GM12878 (cell line): ENCODE measurements around the gene SLC24A3. TPM values are rescaled to one million over a fixed set of nuclear protein-coding genes. Genes with fewer than 3 reads are reported as not detected.

ENCODE experiments used
- ATAC-seq: fragments of 200-7000 bp; cut with Tn5 transposase; 3 replicates; pipeline ENCODE4 v1.9.1; 2020; ENCODE audit warnings: mild to moderate bottlenecking, moderate library complexity
- BruUV-seq: library from RNA; stranded (reverse); fragments of 400-500 nt; replicated peaks from 2 replicates; lab custom pipeline; 2021; lab: Mats Ljungman, UMichigan
- CTCF ChIA-PET: fragments of 300-600 bp; sonication (Branson Sonifier 250); formaldehyde crosslinking; extraction: SDS; loops from one replicate; lab custom pipeline; 2021; ENCODE audit warnings: inconsistent platforms; lab: Yijun Ruan, JAX
- POLR2A ChIA-PET: fragments of 350-600 bp; formaldehyde crosslinking; extraction: SDS; loops from one replicate; lab custom pipeline; 2021; ENCODE audit warnings: inconsistent platforms; lab: Charles Lee
- RAD21 ChIA-PET: fragments of 300-600 bp; sonication (Branson Sonifier 250); formaldehyde crosslinking; loops from one replicate; lab custom pipeline; 2023; ENCODE audit warnings: antibody characterized with exemption; ENCODE audit not compliant: unreplicated experiment; lab: Charles Lee
- SMC1A ChIA-PET: fragments of 300-600 bp; sonication (Branson Sonifier 250); formaldehyde crosslinking; loops from one replicate; lab custom pipeline; 2023; ENCODE audit not compliant: unreplicated experiment, uncharacterized antibody; lab: Charles Lee
- DNase-seq: peaks from one replicate; pipeline ENCODE4 v3.0.0-alpha.2; 2011; ENCODE audit warnings: low read depth, low spot score
- FAIRE-seq: peaks from 3 replicates; lab custom pipeline; 2011; peaks lifted over from hg19 to GRCh38; lab: Jason Lieb, UNC
- H2AFZ ChIP-seq: 2 replicates; pipeline ENCODE4 v1.6.0; 2011; ENCODE audit warnings: low read depth, low read length, control low read depth; ENCODE audit not compliant: control insufficient read depth
- H3K27ac ChIP-seq: 2 replicates; pipeline ENCODE4 v1.5.1; 2011; ENCODE audit warnings: control low read depth; ENCODE audit not compliant: control insufficient read depth, insufficient read depth
- H3K27me3 ChIP-seq, 2 experiments: replicated peaks in 1 of 2; 2 replicates each; pipeline versions ENCODE4 v1.6.0 to v1.6.1; 2011; ENCODE audit warnings: low read length in 1 of 2; ENCODE audit not compliant: control insufficient read depth in 2 of 2, insufficient read depth in 2 of 2
- H3K36me3 ChIP-seq, 2 experiments: 2 replicates each; pipeline ENCODE4 v1.5.1; 2011; ENCODE audit warnings: low read length in 1 of 2; ENCODE audit not compliant: control insufficient read depth in 2 of 2, insufficient read depth in 2 of 2
- H3K4me1 ChIP-seq: 2 replicates; pipeline ENCODE4 v1.6.1; 2011; ENCODE audit warnings: mild to moderate bottlenecking, low read length, moderate library complexity, mixed read lengths; ENCODE audit not compliant: control insufficient read depth, insufficient read depth
- H3K4me2 ChIP-seq: 2 replicates; pipeline ENCODE4 v1.6.0; 2011; ENCODE audit warnings: control low read depth; ENCODE audit not compliant: control insufficient read depth, insufficient read depth
- H3K4me3 ChIP-seq: fragments of 200-600 bp; sonication (generic); 2 replicates; pipeline ENCODE4 v1.5.1; 2016
- H3K79me2 ChIP-seq: 2 replicates; pipeline ENCODE4 v1.6.0; 2011; ENCODE audit warnings: low read length; ENCODE audit not compliant: control insufficient read depth, insufficient read depth
- H3K9ac ChIP-seq: 2 replicates; pipeline ENCODE4 v1.8.0; 2011; ENCODE audit warnings: low read length, control low read depth, mixed read lengths; ENCODE audit not compliant: control insufficient read depth, insufficient read depth
- H3K9me3 ChIP-seq: replicated peaks from 3 replicates; pipeline ENCODE4 v1.5.1; 2011; ENCODE audit warnings: mild to moderate bottlenecking, low read length; ENCODE audit not compliant: control insufficient read depth, insufficient read depth
- H4K20me1 ChIP-seq: 2 replicates; pipeline ENCODE4 v1.6.0; 2011; ENCODE audit not compliant: control insufficient read depth, insufficient read depth
- CEBPB ChIP-seq, 2 experiments: fragments of 150-350 bp in 1 of 2; IDR thresholded peaks; 2 replicates each; pipeline ENCODE4 v1.6.1; 2012 to 2014; ENCODE audit warnings: low read depth in 2 of 2, low read length in 2 of 2, borderline replicate concordance in 1 of 2, inconsistent platforms in 1 of 2
- CHD2 ChIP-seq: IDR thresholded peaks from 2 replicates; pipeline ENCODE4 v1.6.1; 2011; ENCODE audit warnings: low read depth, low read length, improper control_type of control experiment, borderline replicate concordance
- NR2F1 ChIP-seq: fragments of 450-650 bp; conservative IDR thresholded peaks from 2 replicates; pipeline ENCODE4 v1.6.1; 2017; ENCODE audit warnings: mild to moderate bottlenecking
- POU2F2 ChIP-seq: IDR thresholded peaks from 3 replicates; pipeline ENCODE4 v1.6.1; 2011; ENCODE audit warnings: low read depth, mild to moderate bottlenecking, low read length, borderline replicate concordance
- RAD21 ChIP-seq: IDR thresholded peaks from 2 replicates; pipeline ENCODE4 v1.6.1; 2011; ENCODE audit warnings: mild to moderate bottlenecking, low read depth, low read length, moderate library complexity; ENCODE audit not compliant: insufficient read depth
- RAD51 ChIP-seq: fragments of 450-650 bp; IDR thresholded peaks from 2 replicates; pipeline ENCODE4 v1.6.1; 2016; ENCODE audit warnings: moderate library complexity, mild to moderate bottlenecking, inconsistent platforms
- RB1 ChIP-seq: fragments of 450-650 bp; formaldehyde crosslinking; IDR thresholded peaks from 2 replicates; pipeline ENCODE4 v1.6.1; 2017; ENCODE audit warnings: mild to moderate bottlenecking, borderline replicate concordance
- REST ChIP-seq: IDR thresholded peaks from 2 replicates; pipeline ENCODE4 v1.6.1; 2012; ENCODE audit warnings: mild to moderate bottlenecking, low read depth, low read length
- SMAD5 ChIP-seq: IDR thresholded peaks from 2 replicates; pipeline ENCODE4 v1.6.1; 2016; ENCODE audit warnings: antibody characterized with exemption, low read depth
- SMC3 ChIP-seq: IDR thresholded peaks from 2 replicates; pipeline ENCODE4 v1.6.1; 2011; ENCODE audit warnings: low read length, improper control_type of control experiment, borderline replicate concordance
- WRNIP1 ChIP-seq: IDR thresholded peaks from 2 replicates; pipeline ENCODE4 v1.6.1; 2011; ENCODE audit warnings: low read depth, low read length, improper control_type of control experiment, borderline replicate concordance
- ZNF384 ChIP-seq: IDR thresholded peaks from 2 replicates; pipeline ENCODE4 v1.6.1; 2012; ENCODE audit warnings: low read depth, mild to moderate bottlenecking, low read length, improper control_type of control experiment, borderline replicate concordance
- ZSCAN29 ChIP-seq: fragments of 450-650 bp; IDR thresholded peaks from 2 replicates; pipeline ENCODE4 v1.6.1; 2017; ENCODE audit warnings: mild to moderate bottlenecking, moderate library complexity
- WGBS: methylation state at CpG from one replicate; pipeline ENCODE4 v1.1.6; 2016; ENCODE audit warnings: low lambda C conversion rate; ENCODE audit not compliant: insufficient replicate concordance, insufficient coverage; ENCODE audit errors: missing lambda C conversion rate; 5-methylcytosine and 5-hydroxymethylcytosine counted together
- in situ Hi-C: fragments of 300-500 bp; cut with MboI; formaldehyde crosslinking; loops from 9 replicates; pipeline ENCODE4 v1.14.3; 2018; ENCODE audit warnings: mixed read lengths
- intact Hi-C: fragments of 100-400 bp; cut with micrococcal nuclease; formaldehyde crosslinking; loops from one replicate; pipeline ENCODE4 v1.14.2; 2022; ENCODE audit not compliant: unreplicated experiment
- polyA plus RNA-seq, 11 experiments: library from polyadenylated mRNA; depleted of rRNA in 4 of 11; unstranded in 6 of 11; stranded (reverse) in 5 of 11; fragments of >200 nt; fragmentation: Nextera tagmentation in 4 of 11; fragmentation: Illumina TruSeq in 1 of 11; extraction: Ambion mirVana in 4 of 11; extraction: Trizol in 1 of 11; gene quantifications; 1 replicate in 1 of 11; 2 replicates in 10 of 11; pipeline versions ENCODE4 v1.2.1 to v1.2.3, GENCODE V29; 2011 to 2016; ENCODE audit warnings: inconsistent platforms in 2 of 11, missing spikeins in 2 of 11, low read depth in 1 of 11
- total RNA-seq, 4 experiments: library from RNA; depleted of rRNA in 3 of 4; stranded (reverse); fragments of >200 nt in 3 of 4; fragmentation: Illumina TruSeq in 1 of 4; extraction: Trizol in 1 of 4; gene quantifications; 2 replicates each; pipeline versions ENCODE4 v1.2.1 to v1.2.3, GENCODE V29; 2013 to 2021

Gene SLC24A3
- total and polyA plus RNA-seq, 10 of the 15 experiments (the other 5 are each of a cell fraction or from before 2014, with no cell fraction given): 0.04 TPM; not detected in 9

GRCh38 chr20:19321176-19321575 is 108.7 kb downstream of the SLC24A3 start (continued):
- no peak for TF ChIP-seq REST
- no peak for TF ChIP-seq NR2F1

GRCh38 chr20:19322061-19322985 is 109.9 kb downstream of the SLC24A3 start:
- no TSS peak for BruUV-seq
- no peaks in the 10 kb centered on the region for H3K36me3 ChIP-seq
- ChIA-PET SMC1A (interaction anchor here (1.3 kb wide), 1 partner anchor 12 kb away, joined by 3 read pairs; no protein-coding TSS in a partner anchor), CTCF (no interaction called here), POLR2A (no interaction called here), RAD21 (no interaction called here)
- H3K9me3 ChIP-seq: no peaks in the 10 kb centered on the region
- H3K4me1 ChIP-seq: no peaks in the 10 kb centered on the region
- no peak overlapping the region for H3K27ac ChIP-seq
- DNase-seq (no peak), FAIRE-seq (no peak), ATAC-seq (no peak)
- WGBS: 46% methylated on average over 12 of the region's 12 CpGs
- no peak overlapping the region for H3K9ac ChIP-seq
- H2AFZ ChIP-seq: no peak overlapping the region
- intact Hi-C loops (no loop called here), in situ Hi-C loops (no loop called here)
- H3K4me3 ChIP-seq: no peak overlapping the region
- no peaks in the 10 kb centered on the region; a peak in 1 of 4 replicates for H3K27me3 ChIP-seq
- H3K79me2 ChIP-seq: no peaks in the 10 kb centered on the region
- H4K20me1 ChIP-seq: no peaks in the 10 kb centered on the region
- no peak overlapping the region for H3K4me2 ChIP-seq
- TF ChIP-seq RAD51: no peak
- no peak for TF ChIP-seq RAD21
- TF ChIP-seq CHD2: no peak
- no peak for TF ChIP-seq SMAD5
- no peak for TF ChIP-seq ZSCAN29
- TF ChIP-seq SMC3: no peak
- no peak for TF ChIP-seq POU2F2
- TF ChIP-seq RB1: no peak
- TF ChIP-seq ZNF384: no peak
- TF ChIP-seq WRNIP1: no peak
- no peak for TF ChIP-seq CEBPB (IDR thresholded peaks at IDR 0.05; ENCODE audit: borderline replicate concordance in 1 of 2, low read depth in 2 of 2, low read length in 2 of 2)
